HCT116 (cell line): Measurements from ENCODE around the gene CNPY1. TPM values are rescaled to one million over a fixed set of nuclear protein-coding genes. Genes with fewer than 3 reads are reported as not detected.

Experiments used
- ATAC-seq: fragments of 200-7000 bp; cut with Tn5 transposase; 2 replicates; pipeline ENCODE4 v1.9.1; 2020; ENCODE audit warnings: mild to moderate bottlenecking, moderate library complexity
- BruUV-seq: library from RNA; stranded (reverse); fragments of 400-500 nt; replicated peaks from 2 replicates; lab custom pipeline; 2021; lab: Mats Ljungman, UMichigan
- CTCF ChIA-PET: fragments of 300-600 bp; sonication (Branson Sonifier 250); formaldehyde crosslinking; loops from one replicate; lab custom pipeline; 2021; ENCODE audit warnings: antibody characterized with exemption; lab: Charles Lee
- POLR2A ChIA-PET: fragments of 300-600, 350-600 bp; sonication (Branson Sonifier 250); formaldehyde crosslinking; loops from one replicate; lab custom pipeline; 2021; ENCODE audit warnings: antibody characterized with exemption; lab: Charles Lee
- RAD21 ChIA-PET, 2 experiments: fragments of 300-600 bp; sonication (Branson Sonifier 250); formaldehyde crosslinking; loops; one replicate each; lab custom pipeline; 2023; ENCODE audit warnings: low total read pairs in 2 of 2; ENCODE audit not compliant: uncharacterized antibody in 2 of 2, unreplicated experiment in 2 of 2, low non-redundant PET in 1 of 2; lab: Charles Lee
- DNase-seq: peaks from one replicate; pipeline ENCODE4 v3.0.0-alpha.2; 2010; ENCODE audit warnings: low read depth, low spot score
- H2AFZ ChIP-seq: fragments of 200-600 bp; shearing (Covaris generic), sonication (generic); 2 replicates; pipeline ENCODE4 v1.6.1; 2017; ENCODE audit warnings: low read depth, mixed run types, mixed read lengths, antibody characterized with exemption, low read length; ENCODE audit not compliant: poor library complexity, severe bottlenecking
- H3K27ac ChIP-seq: 2 replicates; pipeline ENCODE4 v1.5.1; 2012; ENCODE audit warnings: low read depth, low read length
- H3K27me3 ChIP-seq: fragments of 200-600 bp; sonication (generic); 2 replicates; pipeline ENCODE4 v1.6.1; 2016; ENCODE audit warnings: mixed run types, low read length, mixed read lengths; ENCODE audit not compliant: insufficient read depth
- H3K36me3 ChIP-seq, 2 experiments: fragments of 200-500 bp in 1 of 2; fragments of 200-600 bp in 1 of 2; sonication (Bioruptor generic) in 1 of 2; sonication (generic) in 1 of 2; 2 replicates each; pipeline versions ENCODE4 v1.5.1 to v1.6.1; 2014 to 2016; ENCODE audit warnings: low read length in 2 of 2, inconsistent platforms in 1 of 2, mixed read lengths in 1 of 2, mixed run types in 1 of 2; ENCODE audit not compliant: insufficient read depth in 2 of 2, control insufficient read depth in 1 of 2
- H3K4me1 ChIP-seq, 2 experiments: fragments of 200-600 bp in 1 of 2; sonication (generic) in 1 of 2; 2 replicates each; pipeline versions ENCODE4 v1.5.1 to v1.6.1; 2012 to 2017; ENCODE audit warnings: low read length in 2 of 2, inconsistent platforms in 1 of 2, mild to moderate bottlenecking in 1 of 2, mixed read lengths in 1 of 2, mixed run types in 1 of 2, moderate library complexity in 1 of 2; ENCODE audit not compliant: insufficient read depth in 2 of 2, control insufficient read depth in 1 of 2
- H3K4me2 ChIP-seq: fragments of 200-600 bp; sonication (generic); 2 replicates; pipeline ENCODE4 v1.6.1; 2017; ENCODE audit warnings: mixed run types, low read length, mixed read lengths
- H3K4me3 ChIP-seq, 2 experiments: fragments of 200-600 bp in 1 of 2; sonication (generic) in 1 of 2; replicated peaks in 1 of 2; 2 replicates each; pipeline ENCODE4 v1.5.1; 2011 to 2016; ENCODE audit warnings: low read length in 2 of 2, control low read depth in 1 of 2, low read depth in 1 of 2, mild to moderate bottlenecking in 1 of 2, mixed read lengths in 1 of 2, mixed run types in 1 of 2
- H3K79me2 ChIP-seq: fragments of 200-600 bp; sonication (generic); 2 replicates; pipeline ENCODE4 v1.6.1; 2017; ENCODE audit warnings: mild to moderate bottlenecking, mixed run types, low read length, moderate library complexity, mixed read lengths; ENCODE audit not compliant: insufficient read depth
- H3K9ac ChIP-seq: fragments of 200-600 bp; sonication (generic); 2 replicates; pipeline ENCODE4 v1.6.1; 2016; ENCODE audit warnings: low read length, mixed read lengths
- H3K9me2 ChIP-seq: fragments of 200-600 bp; sonication (generic), shearing (Covaris generic); 2 replicates; pipeline ENCODE4 v1.6.1; 2017; ENCODE audit warnings: mixed run types, mild to moderate bottlenecking, moderate library complexity; ENCODE audit not compliant: insufficient read depth
- H3K9me3 ChIP-seq, 2 experiments: fragments of 200-500 bp in 1 of 2; fragments of 200-600 bp in 1 of 2; sonication (Bioruptor generic) in 1 of 2; sonication (generic) in 1 of 2; 2 replicates each; pipeline ENCODE4 v1.6.1; 2014 to 2017; ENCODE audit warnings: low read length in 2 of 2, mixed read lengths in 2 of 2, inconsistent platforms in 1 of 2, low read depth in 1 of 2, mild to moderate bottlenecking in 1 of 2, mixed run types in 1 of 2, moderate library complexity in 1 of 2; ENCODE audit not compliant: control insufficient read depth in 1 of 2, insufficient read depth in 1 of 2
- H4K20me1 ChIP-seq: fragments of 200-600 bp; sonication (generic), shearing (Covaris generic); 2 replicates; pipeline ENCODE4 v1.6.1; 2017; ENCODE audit warnings: mixed run types, mild to moderate bottlenecking, moderate library complexity; ENCODE audit not compliant: insufficient read depth
- CBX3 ChIP-seq: IDR thresholded peaks from 2 replicates; pipeline ENCODE4 v1.6.1; 2012; ENCODE audit warnings: low read depth
- EZH2phosphoT487 ChIP-seq: fragments of 200-600 bp; IDR thresholded peaks from 2 replicates; pipeline ENCODE4 v1.6.1; 2018; ENCODE audit warnings: antibody characterized with exemption, borderline replicate concordance
- FOSL1 ChIP-seq: IDR thresholded peaks from 2 replicates; pipeline ENCODE4 v1.6.1; 2012; ENCODE audit warnings: low read depth
- POLR2A ChIP-seq: IDR thresholded peaks from 2 replicates; pipeline ENCODE4 v1.7.0; 2011; ENCODE audit warnings: borderline replicate concordance; ENCODE audit not compliant: insufficient read depth, insufficient read length; ENCODE audit errors: extremely low read depth
- RAD21 ChIP-seq: IDR thresholded peaks from 2 replicates; pipeline ENCODE4 v1.6.1; 2012; ENCODE audit warnings: low read depth, mild to moderate bottlenecking
- SIN3A ChIP-seq: IDR thresholded peaks from 2 replicates; pipeline ENCODE4 v1.6.1; 2012; ENCODE audit warnings: low read depth
- SP1 ChIP-seq: IDR thresholded peaks from 2 replicates; pipeline ENCODE4 v1.6.1; 2012; ENCODE audit warnings: low read depth
- YY1 ChIP-seq: IDR thresholded peaks from 2 replicates; pipeline ENCODE4 v1.6.1; 2011; ENCODE audit warnings: low read length, low read depth, moderate library complexity, mild to moderate bottlenecking; ENCODE audit not compliant: insufficient replicate concordance; ENCODE audit errors: extremely low read depth
- intact Hi-C: fragments of 100-400 bp; cut with micrococcal nuclease; formaldehyde crosslinking; loops from 2 replicates; pipeline ENCODE4 v1.10.0; 2022
- total RNA-seq: library from RNA; stranded (reverse); gene quantifications from one replicate; pipeline ENCODE4 v1.2.1, GENCODE V29; 2021; ENCODE audit not compliant: unreplicated experiment
- TF ChIP-seq, protein P1 (sequence below), 3 experiments: fragments of 200-600 bp in 1 of 3; sonication (generic) in 1 of 3; IDR thresholded peaks in 2 of 3; conservative IDR thresholded peaks in 1 of 3; 2 replicates each; pipeline ENCODE4 v1.5.1; 2012 to 2017; ENCODE audit warnings: low read depth in 2 of 3, low read length in 2 of 3, antibody characterized with exemption in 1 of 3, borderline replicate concordance in 1 of 3, control low read depth in 1 of 3, mild to moderate bottlenecking in 1 of 3, mixed read lengths in 1 of 3, mixed run types in 1 of 3, moderate library complexity in 1 of 3; ENCODE audit not compliant: insufficient read depth in 1 of 3
- TF ChIP-seq, protein P2 (sequence below): IDR thresholded peaks from 2 replicates; pipeline ENCODE4 v1.6.1; 2012; ENCODE audit warnings: low read depth

CNPY1 gene
- total RNA-seq, 1 experiment from 2014 or later: not detected

- Histone ChIP-seq H3K27me3 (no peaks in the 10 kb centered on the region), H4K20me1 (no peaks in the 10 kb centered on the region), H2AFZ (no peak overlapping the region), H3K4me1 (no peaks in the 10 kb centered on the region), H3K79me2 (no peaks in the 10 kb centered on the region), H3K4me2 (no peak overlapping the region), H3K4me3 (no peak overlapping the region), H3K27ac (no peak overlapping the region), H3K36me3 (no peaks in the 10 kb centered on the region), H3K9me2 (no peaks in the 10 kb centered on the region), H3K9me3 (no peaks in the 10 kb centered on the region), H3K9ac (no peak overlapping the region)
- intact Hi-C loops: no loop called here
- TF ChIP-seq EZH2phosphoT487: no peak
- TF ChIP-seq SP1: no peak
- no peak for TF ChIP-seq CBX3
- TF ChIP-seq POLR2A: no peak
- no peak for TF ChIP-seq YY1
- TF ChIP-seq SIN3A: no peak
- no peak for TF ChIP-seq RAD21
- TF ChIP-seq, protein P1, sequence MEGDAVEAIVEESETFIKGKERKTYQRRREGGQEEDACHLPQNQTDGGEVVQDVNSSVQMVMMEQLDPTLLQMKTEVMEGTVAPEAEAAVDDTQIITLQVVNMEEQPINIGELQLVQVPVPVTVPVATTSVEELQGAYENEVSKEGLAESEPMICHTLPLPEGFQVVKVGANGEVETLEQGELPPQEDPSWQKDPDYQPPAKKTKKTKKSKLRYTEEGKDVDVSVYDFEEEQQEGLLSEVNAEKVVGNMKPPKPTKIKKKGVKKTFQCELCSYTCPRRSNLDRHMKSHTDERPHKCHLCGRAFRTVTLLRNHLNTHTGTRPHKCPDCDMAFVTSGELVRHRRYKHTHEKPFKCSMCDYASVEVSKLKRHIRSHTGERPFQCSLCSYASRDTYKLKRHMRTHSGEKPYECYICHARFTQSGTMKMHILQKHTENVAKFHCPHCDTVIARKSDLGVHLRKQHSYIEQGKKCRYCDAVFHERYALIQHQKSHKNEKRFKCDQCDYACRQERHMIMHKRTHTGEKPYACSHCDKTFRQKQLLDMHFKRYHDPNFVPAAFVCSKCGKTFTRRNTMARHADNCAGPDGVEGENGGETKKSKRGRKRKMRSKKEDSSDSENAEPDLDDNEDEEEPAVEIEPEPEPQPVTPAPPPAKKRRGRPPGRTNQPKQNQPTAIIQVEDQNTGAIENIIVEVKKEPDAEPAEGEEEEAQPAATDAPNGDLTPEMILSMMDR (IDR thresholded peaks at IDR 0.05 in 2 of 3, conservative IDR thresholded peaks at IDR 0.05 in 1 of 3; ENCODE audit: borderline replicate concordance in 1 of 3, insufficient read depth in 1 of 3, low read depth in 2 of 3, low read length in 2 of 3): no peak
- TF ChIP-seq, protein P2, sequence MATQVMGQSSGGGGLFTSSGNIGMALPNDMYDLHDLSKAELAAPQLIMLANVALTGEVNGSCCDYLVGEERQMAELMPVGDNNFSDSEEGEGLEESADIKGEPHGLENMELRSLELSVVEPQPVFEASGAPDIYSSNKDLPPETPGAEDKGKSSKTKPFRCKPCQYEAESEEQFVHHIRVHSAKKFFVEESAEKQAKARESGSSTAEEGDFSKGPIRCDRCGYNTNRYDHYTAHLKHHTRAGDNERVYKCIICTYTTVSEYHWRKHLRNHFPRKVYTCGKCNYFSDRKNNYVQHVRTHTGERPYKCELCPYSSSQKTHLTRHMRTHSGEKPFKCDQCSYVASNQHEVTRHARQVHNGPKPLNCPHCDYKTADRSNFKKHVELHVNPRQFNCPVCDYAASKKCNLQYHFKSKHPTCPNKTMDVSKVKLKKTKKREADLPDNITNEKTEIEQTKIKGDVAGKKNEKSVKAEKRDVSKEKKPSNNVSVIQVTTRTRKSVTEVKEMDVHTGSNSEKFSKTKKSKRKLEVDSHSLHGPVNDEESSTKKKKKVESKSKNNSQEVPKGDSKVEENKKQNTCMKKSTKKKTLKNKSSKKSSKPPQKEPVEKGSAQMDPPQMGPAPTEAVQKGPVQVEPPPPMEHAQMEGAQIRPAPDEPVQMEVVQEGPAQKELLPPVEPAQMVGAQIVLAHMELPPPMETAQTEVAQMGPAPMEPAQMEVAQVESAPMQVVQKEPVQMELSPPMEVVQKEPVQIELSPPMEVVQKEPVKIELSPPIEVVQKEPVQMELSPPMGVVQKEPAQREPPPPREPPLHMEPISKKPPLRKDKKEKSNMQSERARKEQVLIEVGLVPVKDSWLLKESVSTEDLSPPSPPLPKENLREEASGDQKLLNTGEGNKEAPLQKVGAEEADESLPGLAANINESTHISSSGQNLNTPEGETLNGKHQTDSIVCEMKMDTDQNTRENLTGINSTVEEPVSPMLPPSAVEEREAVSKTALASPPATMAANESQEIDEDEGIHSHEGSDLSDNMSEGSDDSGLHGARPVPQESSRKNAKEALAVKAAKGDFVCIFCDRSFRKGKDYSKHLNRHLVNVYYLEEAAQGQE: no peak
- no peak for TF ChIP-seq FOSL1
- DNase-seq (no peak), ATAC-seq (no peak)
- RAD21 ChIA-PET: no interaction called here
- POLR2A ChIA-PET: no interaction called here
- no TSS peak for BruUV-seq
- CTCF ChIA-PET: no interaction called here
Measured at GRCh38 chr7:155557778-155558177, 11.4 kb upstream of the CNPY1 start.
